Parathyroid adenoma (tissue), 2 donors: ENCODE data around the gene MAP2K5.

Experiments used
- H2AFZ ChIP-seq: fragments of 300-600 bp; sonication (generic); one replicate; pipeline ENCODE4 v1.7.0; 2017; ENCODE audit warnings: antibody characterized with exemption, mild to moderate bottlenecking
- H3K27ac ChIP-seq: fragments of 300-600 bp; sonication (generic); one replicate; pipeline ENCODE4 v1.7.0; 2017
- H3K27me3 ChIP-seq: fragments of 300-600 bp; sonication (generic); one replicate; pipeline ENCODE4 v1.7.0; 2017; ENCODE audit warnings: low read length; ENCODE audit not compliant: control insufficient read depth, insufficient read depth
- H3K36me3 ChIP-seq: fragments of 300-600 bp; sonication (generic); one replicate; pipeline ENCODE4 v1.7.0; 2017; ENCODE audit warnings: low read length; ENCODE audit not compliant: control insufficient read depth, insufficient read depth
- H3K4me1 ChIP-seq: fragments of 300-600 bp; sonication (generic); one replicate; pipeline ENCODE4 v1.7.0; 2017; ENCODE audit warnings: control low read depth
- H3K4me2 ChIP-seq: fragments of 300-600 bp; sonication (generic); one replicate; pipeline ENCODE4 v1.7.0; 2017; ENCODE audit warnings: low read length
- H3K4me3 ChIP-seq: fragments of 300-600 bp; sonication (generic); one replicate; pipeline ENCODE4 v1.7.0; 2017; ENCODE audit warnings: low read depth, low read length
- H3K79me2 ChIP-seq: fragments of 300-600 bp; sonication (generic); one replicate; pipeline ENCODE4 v1.7.0; 2017; ENCODE audit warnings: control low read depth
- H3K9ac ChIP-seq: fragments of 300-600 bp; sonication (generic); one replicate; pipeline ENCODE4 v1.7.0; 2017; ENCODE audit warnings: mild to moderate bottlenecking
- H3K9me3 ChIP-seq: fragments of 300-600 bp; sonication (generic); one replicate; pipeline ENCODE4 v1.7.0; 2017; ENCODE audit warnings: low read length; ENCODE audit not compliant: control insufficient read depth
- CTCF ChIP-seq: fragments of 300-600 bp; sonication (generic); IDR thresholded peaks from one replicate; pipeline ENCODE4 v1.7.0; 2017; ENCODE audit warnings: antibody characterized with exemption, mild to moderate bottlenecking
- donor health status: primary hyperparathyroidism.

MAP2K5 gene

GRCh38 chr15:67564968-67565345 lies 22.5 kb downstream of the MAP2K5 start:
- H3K9me3 ChIP-seq, result no peaks in the 10 kb centered on the region
- H3K4me1 ChIP-seq, result peaks cover 8% of the 10 kb centered on the region
- H3K9ac ChIP-seq, result no peak overlapping the region
- no peak overlapping the region for H3K4me3 ChIP-seq
- TF ChIP-seq CTCF, result no peak
- no peak overlapping the region for H3K27ac ChIP-seq
- no peak overlapping the region for H2AFZ ChIP-seq
- H3K27me3 ChIP-seq, result no peaks in the 10 kb centered on the region
- H3K79me2 ChIP-seq, result peaks cover 2% of the 10 kb centered on the region
- H3K36me3 ChIP-seq, result no peaks in the 10 kb centered on the region
- H3K4me2 ChIP-seq, result no peak overlapping the region

- H3K9me3 ChIP-seq, result no peaks in the 10 kb centered on the region
- no peak overlapping the region for H3K9ac ChIP-seq
- H3K4me1 ChIP-seq, result no peaks in the 10 kb centered on the region
- H2AFZ ChIP-seq, result no peak overlapping the region
- no peak for TF ChIP-seq CTCF
- no peaks in the 10 kb centered on the region for H3K27me3 ChIP-seq
- peaks cover 2% of the 10 kb centered on the region for H3K79me2 ChIP-seq
- no peaks in the 10 kb centered on the region for H3K36me3 ChIP-seq
- no peak overlapping the region for H3K4me2 ChIP-seq
- H3K27ac ChIP-seq, result no peak overlapping the region
- H3K4me3 ChIP-seq, result no peak overlapping the region
These were observed 27.2 kb downstream of the MAP2K5 start for GRCh38 chr15:67569668-67570067.

- no peaks in the 10 kb centered on the region for H3K27me3 ChIP-seq
- TF ChIP-seq CTCF, result no peak
- no peaks in the 10 kb centered on the region for H3K36me3 ChIP-seq
- H3K9ac ChIP-seq, result no peak overlapping the region
- H3K9me3 ChIP-seq, result no peaks in the 10 kb centered on the region
- no peak overlapping the region for H2AFZ ChIP-seq
- no peak overlapping the region for H3K4me3 ChIP-seq
- no peaks in the 10 kb centered on the region for H3K4me1 ChIP-seq
- no peak overlapping the region for H3K27ac ChIP-seq
- H3K79me2 ChIP-seq, result peaks cover 2% of the 10 kb centered on the region
- no peak overlapping the region for H3K4me2 ChIP-seq
These were observed 28.6 kb downstream of the MAP2K5 start for GRCh38 chr15:67570875-67571647.

GRCh38 chr15:67571648-67572415 lies 29.3 kb downstream of the MAP2K5 start:
- H3K27me3 ChIP-seq, result no peaks in the 10 kb centered on the region
- no peak overlapping the region for H3K4me2 ChIP-seq
- TF ChIP-seq CTCF, result no peak
- no peak overlapping the region for H3K27ac ChIP-seq
- no peaks in the 10 kb centered on the region for H3K4me1 ChIP-seq
- H3K79me2 ChIP-seq, result peaks cover 2% of the 10 kb centered on the region
- H3K4me3 ChIP-seq, result no peak overlapping the region
- H3K9me3 ChIP-seq, result no peaks in the 10 kb centered on the region
- H2AFZ ChIP-seq, result no peak overlapping the region
- no peak overlapping the region for H3K9ac ChIP-seq
- H3K36me3 ChIP-seq, result no peaks in the 10 kb centered on the region
